ENCODE measurements around the gene MESP1.

MESP1 gene

GRCh38 chr15:89723031-89723430 lies 28.0 kb downstream of the MESP1 start:
- no peak for DNase-seq (ENCODE audit: insufficient read length, low spot score)
- no peak for FAIRE-seq
- TF ChIP-seq CTCF (IDR thresholded peaks at IDR 0.05; ENCODE audit: insufficient read depth, missing control alignments): no peak

- no peak for DNase-seq (ENCODE audit: insufficient read length, low spot score)
- TF ChIP-seq CTCF (IDR thresholded peaks at IDR 0.05; ENCODE audit: insufficient read depth, missing control alignments): no peak
- no peak for FAIRE-seq
Observed at GRCh38 chr15:89714775-89715174, 36.3 kb downstream of the MESP1 start.

- no peak for FAIRE-seq
- no peak for TF ChIP-seq CTCF (IDR thresholded peaks at IDR 0.05; ENCODE audit: insufficient read depth, missing control alignments)
- no peak for DNase-seq (ENCODE audit: insufficient read length, low spot score)
Observed at GRCh38 chr15:89707577-89707976, 43.5 kb downstream of the MESP1 start.

- TF ChIP-seq CTCF (IDR thresholded peaks at IDR 0.05; ENCODE audit: insufficient read depth, missing control alignments): no peak
- FAIRE-seq: no peak
Observed at GRCh38 chr15:89704411-89704810, 46.6 kb downstream of the MESP1 start.

More at GRCh38 chr15:89704411-89704810, 46.6 kb downstream of the MESP1 start:
- no peak for DNase-seq (ENCODE audit: insufficient read length, low spot score)

All from D721Med (cell line).